ENCODE results near the gene UFSP1.
"Not testable (repeated sequence)": the region's sequence is repeated elsewhere in the genome, so short reads cannot be mapped to it uniquely, and the experiment has no call there.

Gene UFSP1

DNA sequence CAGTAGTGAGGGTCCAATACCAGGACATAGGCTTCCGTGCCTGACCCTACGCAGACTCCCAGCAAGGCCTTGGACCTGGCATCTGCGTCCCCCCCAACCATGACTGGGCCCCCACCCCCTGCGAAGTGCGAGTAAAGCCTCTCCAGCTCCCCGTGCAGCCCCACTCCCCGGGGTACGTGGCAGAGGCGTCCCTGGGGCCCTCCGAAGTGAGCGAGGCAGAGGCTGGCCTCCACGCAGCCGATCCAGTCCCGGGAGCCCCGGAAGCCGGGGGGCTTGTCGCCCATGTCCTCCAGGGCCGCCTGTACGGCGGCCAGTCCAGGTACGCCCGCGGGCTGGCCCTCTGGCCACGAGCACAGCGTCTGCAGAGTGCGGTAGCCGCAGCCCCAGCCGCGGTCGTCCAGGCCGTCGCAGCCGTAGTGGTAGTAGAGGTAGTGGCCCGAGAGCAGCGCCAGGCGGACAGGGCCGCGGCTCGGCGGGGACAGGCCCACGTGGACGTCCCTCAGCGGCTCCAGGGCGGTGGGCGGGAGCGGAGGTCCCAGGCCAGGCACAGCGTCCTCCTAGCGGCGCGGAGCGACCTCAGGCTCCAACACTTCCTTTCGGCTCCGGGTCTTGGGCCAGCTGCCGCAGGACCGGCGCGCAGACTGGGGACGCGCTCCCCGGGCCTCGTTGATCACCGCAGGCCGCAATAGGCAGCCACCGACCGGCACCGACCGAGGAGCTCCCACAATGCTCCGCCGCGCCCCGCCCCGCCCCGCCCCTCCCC, at the start of gene UFSP1:
Gene UFSP1 (minus strand): TSS at position 728 of the 763 bp plus-strand sequence. CDS start 444 bp downstream, at position 284.
- no peak for DNase-seq

DNA sequence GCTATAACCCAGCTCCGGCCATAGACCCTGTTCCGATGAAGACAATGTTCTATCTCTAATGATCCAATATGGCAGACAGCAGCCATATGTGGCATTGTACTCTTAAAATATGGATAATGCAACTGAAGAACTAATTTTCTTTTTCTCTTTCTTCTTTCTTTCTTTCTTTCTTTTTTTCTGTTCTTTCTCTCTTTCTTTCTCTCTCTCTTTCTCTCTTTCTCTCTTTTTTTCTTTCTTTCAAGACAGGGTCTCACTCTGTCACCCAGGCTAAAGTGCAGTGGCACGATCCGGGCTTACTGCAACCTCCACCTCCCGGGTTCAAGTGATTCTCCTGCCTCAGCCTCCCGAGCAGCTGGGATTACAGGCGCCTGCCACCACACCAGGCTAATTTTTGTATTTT, 46.7 kb upstream of the UFSP1 start:
- DNase-seq = not testable (repeated sequence)

DNA sequence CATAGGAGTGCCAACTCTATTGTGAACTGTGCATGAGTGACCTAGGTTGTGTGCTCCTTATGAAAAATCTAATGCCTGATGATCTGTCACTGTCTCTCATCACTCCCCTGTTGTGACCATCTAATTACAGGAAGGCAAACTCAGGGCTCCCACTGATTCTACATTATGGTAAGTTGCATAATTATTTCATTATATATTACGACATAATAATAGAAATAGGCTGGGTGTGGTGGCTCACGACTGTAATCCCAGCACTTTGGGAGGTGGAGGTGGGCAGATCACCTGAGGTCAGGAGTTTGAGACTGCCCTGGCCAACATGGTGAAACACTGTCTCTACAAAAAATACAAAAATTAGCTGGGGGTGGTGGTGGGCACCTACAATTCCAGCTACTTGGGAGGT, 45.9 kb upstream of the UFSP1 start:
- not testable (repeated sequence) for DNase-seq

DNA sequence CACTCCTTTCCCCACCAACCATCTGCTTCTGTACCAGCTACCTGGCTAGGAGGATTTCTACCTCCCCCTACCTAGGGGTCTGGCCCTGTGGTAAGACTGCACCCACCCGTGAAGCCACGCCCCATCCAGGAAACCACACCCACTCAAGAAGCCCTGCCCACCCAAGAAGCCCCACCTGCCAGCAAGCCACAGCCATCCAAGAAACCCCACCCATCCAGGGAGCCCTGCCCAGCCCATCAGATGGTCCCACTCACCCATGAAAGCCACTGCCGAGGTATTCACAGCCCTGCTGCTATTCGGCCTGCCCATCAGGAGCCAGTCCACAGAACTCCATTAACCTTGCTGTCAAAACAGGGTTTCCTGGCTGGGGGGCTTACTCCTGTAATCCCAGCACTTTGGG, 44.2 kb upstream of the UFSP1 start:
- no peak for DNase-seq

DNA sequence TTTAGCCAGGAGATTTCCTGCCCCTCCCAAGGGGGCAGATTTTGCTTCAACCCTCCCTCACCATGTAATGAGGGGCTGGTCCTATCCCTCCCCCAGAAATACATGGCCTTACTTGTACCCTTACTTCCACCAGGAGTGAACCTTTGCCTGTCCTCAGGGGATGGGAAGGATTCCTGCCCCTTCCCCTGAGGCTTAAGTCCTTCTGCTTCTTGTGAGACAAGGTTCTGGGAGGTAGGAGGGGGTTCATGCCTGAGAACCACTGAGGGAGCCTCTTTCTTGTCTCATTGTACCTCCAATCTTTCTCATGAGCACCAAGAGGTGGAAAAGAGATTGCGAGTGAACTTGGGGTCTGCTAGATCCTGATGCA, 40.3 kb upstream of the UFSP1 start:
- no peak for DNase-seq

DNA sequence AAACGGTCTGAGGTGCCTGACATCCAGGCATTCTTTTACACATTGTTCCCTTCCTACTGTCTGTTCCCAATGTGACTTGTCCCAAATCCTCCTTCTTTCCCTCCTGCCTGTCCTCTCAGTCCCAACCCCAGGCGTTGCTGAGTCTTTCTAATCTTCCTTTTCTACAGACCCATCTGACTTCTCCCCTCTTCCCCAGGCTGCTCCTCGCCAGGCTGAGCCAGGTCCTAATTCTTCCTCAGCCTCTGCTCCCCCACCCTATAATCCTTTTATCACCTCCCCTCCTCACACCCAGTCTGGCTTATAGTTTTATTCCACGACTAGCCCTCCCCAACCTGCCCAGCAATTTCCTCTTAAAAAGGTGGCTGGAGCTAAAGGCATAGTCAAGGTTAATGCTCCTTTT, 34.1 kb upstream of the UFSP1 start:
- not testable (repeated sequence) for DNase-seq

DNA sequence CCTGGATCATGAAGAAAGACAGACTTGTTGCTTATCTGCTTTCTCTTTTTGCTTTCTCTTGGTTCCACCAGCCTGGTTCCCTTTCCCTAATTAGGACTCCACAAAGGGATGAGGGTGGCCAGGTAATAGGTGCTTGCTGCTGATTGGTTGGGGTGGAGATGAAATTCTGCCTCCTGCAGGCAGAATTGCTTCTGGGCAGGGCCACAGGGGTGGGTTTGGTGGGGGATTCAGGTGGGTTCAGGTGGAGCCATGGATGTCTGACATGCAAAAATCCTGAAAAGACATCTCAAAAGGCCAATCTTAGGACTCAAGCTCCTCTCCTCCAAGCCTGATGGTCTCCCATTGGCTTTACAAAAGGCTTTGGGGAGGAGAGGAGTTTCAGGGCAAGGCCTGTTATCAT, 31.5 kb upstream of the UFSP1 start:
- no peak for DNase-seq

DNA sequence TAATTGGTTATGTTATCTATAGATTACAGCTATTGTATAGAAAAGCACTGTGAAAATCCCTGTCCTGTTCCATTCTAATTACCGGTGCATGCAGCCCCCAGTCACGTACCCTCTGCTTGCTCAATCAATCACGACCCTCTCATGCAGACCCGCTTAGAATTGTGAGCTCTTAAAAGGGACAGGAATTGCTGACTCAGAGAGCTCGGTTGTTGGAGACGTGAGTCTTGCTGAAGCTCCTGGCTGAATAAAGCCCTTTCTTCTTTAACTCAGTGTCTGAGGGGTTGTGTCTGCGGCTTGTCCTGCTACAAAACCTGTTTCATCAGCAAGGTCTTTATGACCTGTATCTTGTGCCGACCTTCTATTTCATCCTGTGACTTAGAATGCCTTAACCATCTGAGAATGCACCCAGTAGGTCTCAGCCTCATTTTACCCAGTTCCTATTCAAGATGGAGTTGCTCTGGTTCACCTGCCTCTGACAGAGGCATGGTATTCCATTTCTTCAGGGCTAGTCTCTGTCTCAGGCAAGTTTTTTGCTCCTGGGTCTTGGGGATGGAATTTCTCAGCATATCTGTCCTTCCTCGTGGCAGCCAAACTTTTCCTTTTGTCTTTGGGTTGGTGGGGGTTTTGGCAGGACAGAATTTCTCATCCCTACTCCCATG, 30.4 kb upstream of the UFSP1 start:
- DNase-seq = not testable (repeated sequence)

DNA sequence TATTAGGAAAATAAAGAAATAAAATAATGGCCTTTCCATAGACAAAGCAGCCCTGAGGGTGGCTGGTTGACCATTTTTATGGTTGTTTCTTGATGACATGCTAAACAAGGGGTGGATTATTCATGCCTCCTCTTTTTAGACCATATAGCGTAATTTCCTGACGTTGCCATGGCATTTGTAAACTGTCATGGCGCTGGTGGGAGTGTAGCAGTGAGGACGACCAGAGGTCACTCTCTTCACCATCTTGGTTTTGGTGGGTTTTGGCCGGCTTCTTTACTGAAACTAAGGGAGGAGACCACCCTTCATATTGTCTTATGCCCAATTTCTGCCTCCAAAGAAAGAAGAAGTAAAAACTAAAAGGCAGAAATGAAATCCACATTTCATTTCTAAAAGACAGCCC, 29.8 kb upstream of the UFSP1 start:
- not testable (repeated sequence) for DNase-seq

DNA sequence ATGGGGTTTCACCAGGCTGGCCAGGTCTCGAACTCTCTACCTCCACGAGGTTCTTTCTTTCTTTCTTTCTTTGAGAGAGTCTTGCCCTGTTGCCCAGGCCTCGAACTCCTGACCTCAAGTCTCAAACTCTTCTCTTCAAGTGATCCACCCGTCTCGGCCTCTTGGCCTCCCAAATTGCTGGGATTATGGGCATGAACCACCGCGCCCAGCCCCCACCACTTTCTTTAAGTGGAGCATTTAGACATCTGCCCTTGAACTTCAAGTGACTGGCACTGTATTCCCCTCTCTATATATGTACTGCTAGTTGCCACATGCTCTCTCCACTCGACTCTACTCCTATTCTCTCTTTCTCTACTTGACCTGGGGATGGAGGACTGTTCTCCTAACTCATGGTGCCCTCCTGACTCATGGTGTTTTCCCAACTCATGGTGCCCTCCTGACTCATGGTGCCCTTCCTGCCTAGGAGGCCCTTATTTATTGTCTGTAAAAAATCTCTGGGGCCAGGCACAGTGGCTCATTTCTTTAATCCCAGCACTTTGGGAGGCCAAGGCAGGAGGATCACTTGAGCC, 25.4 kb upstream of the UFSP1 start:
- peak; percentile 2 for DNase-seq

DNA sequence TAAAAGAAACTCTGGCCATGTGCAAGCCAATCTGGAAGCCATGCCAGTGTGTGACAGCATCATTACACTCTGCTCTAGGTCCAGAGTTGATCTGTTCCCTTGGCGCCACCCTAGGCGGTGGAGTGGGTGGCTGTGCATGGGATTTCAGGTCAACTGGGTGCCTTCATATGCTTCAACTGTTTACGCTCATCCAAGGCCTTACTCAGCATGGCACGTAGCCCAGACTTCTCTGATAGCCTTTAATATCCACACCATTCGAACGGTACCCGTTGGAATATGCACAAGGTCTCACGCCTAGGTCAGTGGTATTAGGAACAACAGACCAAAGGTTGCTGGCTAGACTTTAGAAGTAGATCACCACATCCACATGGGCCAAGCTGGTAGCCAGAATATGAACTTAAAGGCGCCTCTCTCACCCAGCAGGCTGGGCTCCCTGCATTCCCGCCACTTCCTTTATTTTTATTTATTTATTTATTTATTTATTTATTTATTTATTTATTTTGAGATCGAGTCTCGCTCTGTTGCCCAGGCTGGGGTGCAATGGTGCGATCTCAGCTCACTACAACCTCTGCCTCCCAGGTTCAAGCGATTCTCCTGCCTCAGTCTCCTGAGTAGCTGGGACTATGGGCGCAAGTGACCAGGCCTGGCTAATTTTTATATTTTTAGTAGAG, 24.8 kb upstream of the UFSP1 start:
- no peak for DNase-seq

DNA sequence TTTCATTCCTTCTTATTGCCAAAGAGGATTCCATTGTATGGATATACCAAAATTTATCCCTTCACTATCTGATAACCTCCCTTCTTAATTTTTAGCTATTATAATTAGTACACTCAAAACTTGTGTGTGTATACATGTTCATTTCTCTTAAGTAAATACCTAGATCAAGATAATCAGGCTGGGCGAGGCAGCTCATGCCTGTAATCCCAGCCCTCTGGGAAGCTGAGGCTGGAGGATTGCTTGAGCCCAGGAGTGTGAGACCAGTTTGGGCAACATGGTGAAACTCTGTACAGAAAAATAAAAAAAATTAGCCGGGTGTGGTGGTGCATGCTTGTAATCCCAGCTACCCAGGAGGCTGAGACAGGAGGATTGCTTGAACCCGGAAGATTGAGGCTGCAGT, 22.0 kb upstream of the UFSP1 start:
- DNase-seq = no peak

DNA sequence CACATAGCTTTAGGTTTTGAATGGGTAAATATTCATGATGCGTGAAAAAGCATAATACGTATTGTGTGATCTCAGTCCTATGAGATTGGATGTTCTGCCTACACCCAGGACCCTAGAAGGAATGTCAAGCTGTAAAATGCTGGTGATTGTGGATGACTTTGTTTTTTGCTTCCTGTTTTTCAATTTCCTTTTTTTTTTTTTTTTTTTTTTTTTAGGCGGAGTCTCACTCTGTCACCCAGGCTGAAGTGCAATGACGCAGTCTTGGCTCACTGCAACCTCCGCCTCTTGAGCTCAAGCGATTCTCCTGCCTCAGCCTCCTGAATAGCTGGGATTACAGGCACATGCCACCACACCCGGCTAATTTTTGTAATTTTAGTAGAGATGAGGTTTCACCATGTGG, 20.9 kb upstream of the UFSP1 start:
- DNase-seq = not testable (repeated sequence)

DNA sequence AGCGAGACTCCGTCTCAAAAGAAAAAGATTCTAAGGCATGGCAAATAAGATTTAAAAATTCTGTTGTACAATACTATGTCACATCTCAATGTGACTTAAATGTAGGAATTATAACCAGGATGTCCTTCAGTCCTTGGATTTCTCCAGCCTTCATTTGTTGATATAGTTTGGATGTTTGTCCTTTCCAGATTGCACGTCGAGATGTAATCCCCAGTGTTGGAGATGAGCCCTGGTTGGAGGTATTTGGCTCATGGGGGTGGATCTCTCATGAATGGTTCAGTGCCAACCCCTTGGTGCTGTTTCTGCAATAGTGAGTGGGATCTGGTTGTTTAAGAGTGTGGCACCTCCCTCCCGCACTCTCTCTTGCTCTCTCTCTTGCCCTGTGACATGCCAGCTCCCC, 19.0 kb upstream of the UFSP1 start:
- DNase-seq = no peak

DNA sequence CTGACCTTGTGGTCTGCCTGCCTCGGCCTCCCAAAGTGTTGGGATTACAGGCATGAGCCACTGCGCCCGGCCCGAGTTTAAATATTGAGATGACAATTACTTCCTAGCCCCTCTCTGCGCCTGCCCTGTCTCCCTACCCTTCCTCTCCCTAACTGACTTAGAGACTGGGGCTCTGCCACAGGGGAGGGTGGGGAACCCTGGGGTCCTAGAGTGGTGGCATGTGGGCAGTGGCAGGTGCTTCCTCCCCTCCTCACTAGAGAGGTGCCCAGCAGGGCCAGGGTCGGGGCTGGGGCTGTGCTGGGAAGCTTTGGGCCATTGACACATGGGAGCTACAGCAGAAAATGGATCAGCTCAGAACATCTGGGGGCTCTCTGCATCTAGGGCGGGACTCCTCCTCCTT, 13.1 kb upstream of the UFSP1 start:
- DNase-seq = no peak

DNA sequence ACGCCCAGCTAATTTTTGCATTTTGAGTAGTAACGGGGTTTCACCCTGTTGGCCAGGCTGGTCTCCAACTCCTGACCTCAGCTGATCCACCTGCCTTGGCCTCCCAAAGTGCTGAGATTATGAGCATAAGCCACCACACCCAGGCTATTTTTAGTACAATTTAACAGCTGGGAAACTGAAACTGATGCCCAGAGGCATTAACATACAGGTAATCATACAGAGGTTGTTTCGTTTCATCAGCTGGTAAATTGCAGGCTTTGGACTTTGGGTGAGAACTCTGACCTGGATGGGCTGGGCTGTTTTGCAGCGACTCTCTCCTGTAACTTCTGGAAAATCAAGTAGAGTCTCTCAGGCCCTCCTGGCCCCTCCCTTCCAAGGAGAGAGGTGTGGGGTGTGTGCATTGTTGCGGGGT, 12.4 kb upstream of the UFSP1 start:
- no peak for DNase-seq

DNA sequence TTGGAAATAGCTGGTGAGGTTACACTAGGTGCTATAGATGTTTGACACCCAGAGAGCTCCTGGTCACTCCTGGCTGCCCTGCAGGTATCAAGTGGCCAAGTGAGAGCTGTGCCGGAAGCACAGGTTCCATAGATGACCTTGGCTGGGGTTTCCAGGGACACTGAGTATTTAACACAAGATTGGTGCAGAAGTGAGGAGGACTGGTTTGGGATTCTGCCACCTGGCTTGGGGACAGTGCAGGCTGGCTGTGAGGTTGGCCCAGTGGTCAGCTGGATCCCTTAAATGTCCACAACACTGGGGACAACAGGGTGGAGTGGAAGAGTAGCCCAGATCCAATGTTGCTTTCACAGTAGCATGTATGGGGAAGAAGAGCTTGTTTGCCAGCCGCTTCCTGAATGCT, 11.5 kb upstream of the UFSP1 start:
- no peak for DNase-seq

DNA sequence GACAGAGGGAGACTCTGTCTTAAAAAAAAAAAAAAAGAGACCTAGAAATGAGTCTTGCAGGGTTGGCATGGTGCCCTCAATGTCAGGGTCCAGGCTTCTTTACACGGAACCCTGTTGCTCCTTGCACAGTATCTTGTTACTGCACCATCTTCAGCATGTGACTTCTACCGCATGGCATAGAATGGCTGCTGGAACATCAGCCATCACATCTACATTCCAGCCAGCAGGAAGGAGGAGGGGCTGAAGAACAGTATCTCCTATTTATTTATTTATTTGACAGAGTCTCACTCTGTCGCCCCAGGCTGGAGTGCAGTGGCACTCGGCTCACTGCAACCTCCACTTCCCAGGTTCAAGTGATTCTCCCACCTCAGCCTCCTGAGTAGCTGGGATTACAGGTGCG, 9.9 kb upstream of the UFSP1 start:
- DNase-seq = no peak

DNA sequence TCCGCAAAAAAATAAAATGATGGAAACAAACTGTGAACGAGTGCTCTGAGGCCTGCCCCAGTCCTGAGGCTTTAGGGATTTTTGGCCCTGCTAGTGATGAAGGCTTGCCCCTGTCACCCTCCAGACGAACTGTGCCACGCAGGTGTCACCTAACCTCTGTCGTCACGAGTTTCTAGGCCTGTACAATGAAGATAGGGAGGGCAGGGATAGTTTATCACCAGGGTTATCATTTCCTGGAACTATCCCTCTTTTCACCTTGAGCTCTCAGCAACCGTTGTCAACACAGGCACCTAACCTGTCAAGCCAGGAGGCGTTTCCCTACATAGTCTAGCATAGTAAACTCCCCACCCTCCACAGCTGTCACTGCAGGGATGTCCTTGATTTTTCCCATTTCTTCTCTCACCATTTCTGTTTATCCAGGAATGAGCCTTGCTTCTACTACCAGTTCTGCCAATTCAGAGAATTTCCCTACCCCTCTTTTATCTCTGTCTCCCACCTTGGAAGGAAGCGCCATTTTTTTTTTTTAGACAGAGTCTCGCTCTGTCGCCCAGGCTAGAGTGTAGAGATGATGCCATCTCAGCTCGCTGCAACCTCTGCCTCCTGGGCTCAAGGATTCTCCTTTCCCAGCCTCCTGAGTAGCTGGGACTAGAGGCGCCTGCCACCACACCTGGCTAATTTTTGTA, 8.4 kb upstream of the UFSP1 start:
- DNase-seq = no peak

DNA sequence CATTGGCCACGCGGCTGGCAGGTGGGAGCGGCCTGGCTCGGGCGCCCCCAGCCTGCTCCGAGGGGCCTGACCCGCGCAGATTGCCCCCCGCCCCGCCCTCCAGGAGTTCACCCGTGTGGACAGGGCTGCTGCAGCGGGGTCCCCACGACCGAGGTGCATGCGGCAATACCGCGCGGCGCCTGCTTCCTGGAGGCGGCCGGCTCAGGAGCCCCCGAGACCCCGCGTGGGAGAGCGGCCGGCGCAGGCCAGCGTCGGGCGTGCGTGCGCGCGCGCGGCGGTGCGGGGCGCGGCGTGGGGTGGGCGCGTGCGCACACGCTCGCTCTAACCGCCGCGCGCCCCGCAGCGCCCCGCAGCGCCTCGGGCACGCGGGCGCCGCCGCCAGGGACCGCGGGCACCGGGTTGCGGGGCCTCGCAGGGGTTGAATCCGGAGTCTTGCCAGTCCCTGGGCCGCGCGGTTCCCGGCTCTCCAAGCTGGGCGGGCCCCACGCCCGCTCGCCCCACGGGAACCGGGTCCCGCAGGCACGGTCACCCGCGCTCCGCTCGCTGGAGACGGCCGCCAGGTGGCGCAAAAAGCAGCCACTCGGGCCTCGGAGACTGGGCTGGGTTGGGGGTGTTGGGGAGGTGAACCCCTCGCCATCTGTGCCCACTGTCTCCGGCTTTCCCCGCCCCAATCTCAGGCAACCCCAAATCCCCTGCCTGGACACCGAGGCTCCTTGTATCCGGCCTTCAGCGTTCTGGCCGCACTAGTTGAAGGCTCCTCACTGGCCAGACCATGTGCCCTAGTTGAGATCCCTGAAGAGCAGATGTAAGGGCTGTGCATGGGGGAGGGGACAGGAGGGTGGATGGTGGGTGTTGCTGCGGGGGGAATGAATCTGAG, 7.5 kb upstream of the UFSP1 start:
- DNase-seq = no peak

DNA sequence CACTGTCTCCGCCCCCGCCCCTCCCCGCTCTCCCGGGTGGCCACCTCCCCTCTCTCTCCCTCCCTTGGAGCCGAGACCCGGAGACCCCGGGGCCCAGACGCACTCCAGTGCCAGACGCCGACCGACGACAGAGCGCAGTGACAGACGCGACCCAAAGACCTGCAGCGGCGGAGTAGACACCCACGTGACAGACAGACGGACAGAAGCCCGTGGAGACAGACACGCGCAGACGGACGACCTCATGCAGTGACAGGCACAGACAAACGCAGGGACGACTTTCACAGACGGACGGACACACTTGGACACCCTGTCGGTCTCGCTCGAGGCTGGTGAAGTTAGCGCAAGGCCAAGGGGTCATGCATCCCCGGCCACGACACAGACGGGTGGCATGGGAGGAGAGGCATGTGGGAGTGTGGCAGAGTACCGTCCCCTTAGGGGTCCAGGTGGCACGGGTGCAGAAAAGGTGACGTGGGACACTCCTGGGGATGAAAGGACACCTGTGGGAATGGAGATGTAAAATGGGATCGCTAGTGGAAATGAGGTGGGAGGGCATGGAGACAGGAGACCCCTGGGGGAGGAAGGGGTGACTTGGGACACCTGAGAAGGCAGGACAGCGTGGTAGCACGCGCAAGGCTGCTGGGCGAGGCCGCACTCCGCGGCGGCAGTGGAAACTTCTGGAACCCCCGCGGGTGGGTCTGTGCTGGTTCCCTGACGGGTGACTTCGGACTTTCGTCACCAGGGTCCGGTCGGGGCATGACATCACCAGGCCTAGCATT, 6.6 kb upstream of the UFSP1 start:
- DNase-seq = no peak

DNA sequence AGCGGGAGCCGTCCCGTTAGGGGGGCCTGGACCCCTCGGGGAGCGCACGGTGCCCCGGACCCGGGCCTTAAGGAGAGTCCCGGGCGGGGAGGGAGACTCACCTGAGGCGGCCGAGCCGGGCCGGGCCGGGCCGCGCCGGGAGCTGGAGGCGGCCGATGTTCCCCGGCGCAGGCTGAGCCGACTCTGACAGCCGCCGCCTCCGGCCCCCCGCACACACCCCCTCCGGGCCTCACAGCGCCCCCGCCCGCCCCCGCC, 6.1 kb upstream of the UFSP1 start, which contains the start of gene ACHE:
Gene ACHE (minus strand): TSS at position 188 of the 255 bp plus-strand sequence. CDS start 1,656 bp downstream, outside the sequence.
- DNase-seq = peak; percentile 59
